Effector CD4-positive, alpha-beta T cell (primary cell): Measurements from ENCODE around the gene PLCG2.

Experiments used
- DNase-seq: peaks from one replicate; pipeline ENCODE4 v3.0.0-alpha.2; 2020

Gene PLCG2

DNA sequence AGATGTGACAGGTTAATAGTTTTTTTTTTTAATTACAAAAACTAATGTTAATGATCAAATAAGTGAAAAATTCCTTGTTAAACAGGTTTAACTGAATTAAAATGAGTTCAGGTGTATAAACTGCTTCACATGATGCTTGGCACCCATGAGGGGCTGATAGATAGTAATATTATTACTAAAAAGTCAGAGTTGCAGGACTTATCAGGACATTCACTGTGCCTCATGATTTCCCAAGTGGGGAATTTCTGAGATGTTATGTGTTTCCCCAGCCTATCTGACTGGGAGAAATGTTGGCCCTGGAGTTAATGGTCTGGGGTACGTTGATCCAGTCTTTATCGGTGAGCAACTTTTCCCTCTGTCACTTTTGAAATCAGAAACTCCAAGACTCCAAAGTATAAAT lies 102.1 kb downstream of the PLCG2 start:
- no peak for DNase-seq

- no peak for DNase-seq
These were observed 103.5 kb downstream of the PLCG2 start for GRCh38 chr16:81882559-81882958.

DNA sequence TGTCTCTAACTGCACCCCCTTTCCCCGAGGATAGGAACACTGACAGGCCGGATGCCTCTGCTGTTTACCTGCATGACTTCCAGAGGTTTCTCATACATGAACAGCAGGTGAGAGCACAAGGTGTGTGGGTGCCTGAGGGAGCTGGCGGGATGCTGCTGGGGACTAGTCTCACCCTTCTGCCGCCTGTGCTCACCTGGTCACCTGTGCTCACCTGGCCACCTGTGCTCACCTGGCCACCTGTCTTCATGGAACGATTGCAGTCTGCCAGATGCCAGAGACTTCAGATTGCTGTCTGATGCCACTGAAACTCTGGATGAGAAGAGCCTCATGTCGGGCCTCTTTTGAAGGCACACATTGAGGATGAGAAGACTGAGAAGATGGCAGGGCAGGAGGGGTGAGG lies 104.1 kb downstream of the PLCG2 start:
- no peak for DNase-seq

DNA sequence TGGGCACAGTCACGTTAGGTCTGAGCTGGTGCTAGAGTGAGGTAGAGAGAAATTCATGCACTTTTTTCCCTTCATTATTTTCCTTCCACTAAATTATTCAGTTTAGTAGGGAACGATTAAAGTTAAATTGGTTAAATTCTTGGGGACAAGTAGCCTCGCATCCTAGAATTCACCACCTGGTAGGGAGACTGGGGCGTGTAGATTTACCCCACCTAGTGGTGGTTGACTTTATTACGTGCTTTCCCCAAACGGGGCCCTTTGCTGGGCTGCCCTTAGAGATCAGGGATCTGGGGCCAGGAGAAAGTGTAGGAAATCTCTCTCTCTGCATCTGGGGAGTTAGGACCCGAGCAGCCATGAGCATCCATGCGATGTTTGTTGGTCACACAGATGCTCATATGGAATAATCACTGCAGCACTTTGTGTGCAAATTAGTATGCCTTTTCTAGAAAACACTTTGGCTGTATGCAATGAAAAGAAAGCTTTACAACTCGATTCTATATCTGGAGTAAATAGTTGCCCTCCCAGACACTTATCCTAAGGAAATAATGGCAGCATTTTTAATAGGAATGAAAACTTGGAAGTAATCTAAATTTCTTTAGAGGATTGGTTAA lies 107.0 kb downstream of the PLCG2 start:
- no peak for DNase-seq

DNA sequence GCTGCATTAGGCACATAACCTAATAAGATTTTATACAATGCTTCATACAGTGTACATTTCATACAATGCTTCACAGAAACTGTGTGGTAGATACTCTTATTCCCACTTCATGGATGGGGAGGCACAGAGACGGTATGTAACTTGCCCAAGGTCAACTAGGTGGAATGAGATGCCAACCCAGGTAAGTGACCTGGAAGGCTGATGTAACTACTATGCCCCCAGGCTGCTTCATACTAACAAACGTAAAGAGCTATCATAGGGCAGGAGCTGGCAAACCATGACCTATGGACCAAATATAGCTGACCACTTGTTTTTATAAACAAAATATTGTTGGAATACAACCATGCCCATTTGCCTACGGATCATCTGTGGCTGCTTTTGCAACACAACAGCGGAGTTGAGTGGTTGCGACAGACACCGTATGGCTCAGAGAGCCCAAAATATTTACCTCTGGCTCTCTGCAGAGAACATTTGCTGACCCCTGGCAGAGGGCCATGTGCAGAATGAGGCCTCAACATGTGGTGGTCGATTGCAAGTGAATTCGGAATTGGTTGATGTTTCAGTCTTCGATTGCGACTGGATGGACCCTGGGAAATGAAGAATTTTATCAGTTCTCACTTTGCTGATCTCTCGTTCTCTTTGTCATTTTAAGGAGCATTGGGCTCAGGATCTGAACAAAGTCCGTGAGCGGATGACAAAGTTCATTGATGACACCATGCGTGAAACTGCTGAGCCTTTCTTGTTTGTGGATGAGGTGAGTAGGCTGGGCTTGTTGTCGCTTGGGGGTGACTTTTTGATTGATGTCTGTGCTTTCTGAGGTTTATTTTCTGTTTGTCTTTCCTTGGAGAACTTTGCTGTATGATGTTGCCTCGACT lies 109.7 kb downstream of the PLCG2 start:
- DNase-seq = no peak

DNA sequence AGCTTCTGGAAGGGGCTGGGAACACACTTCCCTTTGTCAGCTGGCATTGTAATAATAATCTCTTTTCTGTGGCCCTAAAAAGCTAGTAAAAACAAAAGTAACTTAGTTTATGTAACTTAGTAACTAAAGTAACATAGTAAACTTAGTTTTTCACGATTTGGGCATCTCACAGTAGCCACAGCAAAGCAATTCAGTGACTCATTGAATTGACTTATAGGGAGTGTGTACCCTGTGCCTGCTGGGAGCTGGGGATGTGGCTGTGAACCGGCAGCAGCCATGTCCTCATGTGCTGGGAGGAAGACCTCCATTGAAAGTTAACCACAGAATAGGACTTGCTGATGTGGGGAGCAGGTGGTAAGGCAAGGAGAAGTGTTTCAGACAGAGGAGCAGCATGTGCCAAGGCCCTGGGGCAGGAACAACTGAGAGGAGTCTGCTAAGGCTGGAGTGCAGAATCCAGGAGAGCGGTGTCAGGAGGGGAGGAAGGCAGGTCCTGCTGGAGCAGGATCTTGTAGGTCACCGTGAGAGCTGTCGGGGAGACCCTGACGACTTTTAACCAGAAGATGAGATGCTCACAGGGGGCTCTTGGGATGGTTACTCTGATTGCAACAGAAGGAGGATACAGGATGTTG lies 112.8 kb downstream of the PLCG2 start:
- no peak for DNase-seq

DNA sequence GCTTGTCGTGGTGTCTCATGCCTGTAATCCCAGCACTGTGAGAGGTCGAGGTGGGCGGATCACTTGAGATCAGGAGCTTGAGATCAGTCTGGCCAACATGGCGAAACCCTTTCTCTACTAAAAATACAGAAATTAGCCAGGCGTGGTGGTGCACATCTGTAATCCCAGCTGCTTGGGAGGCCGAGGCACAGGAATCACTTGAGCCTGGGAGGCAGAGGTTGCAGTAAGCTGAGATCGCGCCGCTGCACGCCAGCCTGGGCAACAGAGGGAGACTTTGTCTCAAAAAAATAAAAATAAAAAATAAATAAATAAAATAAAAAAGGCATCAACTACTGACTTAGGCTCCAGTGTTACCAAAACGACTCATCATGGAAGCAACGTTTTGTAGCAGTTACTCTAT lies 115.5 kb downstream of the PLCG2 start:
- DNase-seq = no peak

GRCh38 chr16:81896902-81897301 lies 117.8 kb downstream of the PLCG2 start:
- no peak for DNase-seq

- no peak for DNase-seq
These were observed 120.5 kb downstream of the PLCG2 start for GRCh38 chr16:81899601-81900000.

GRCh38 chr16:81900014-81900413 lies 120.9 kb downstream of the PLCG2 start:
- no peak for DNase-seq

- DNase-seq = no peak
These were observed 121.4 kb downstream of the PLCG2 start for GRCh38 chr16:81900456-81900855.

DNA sequence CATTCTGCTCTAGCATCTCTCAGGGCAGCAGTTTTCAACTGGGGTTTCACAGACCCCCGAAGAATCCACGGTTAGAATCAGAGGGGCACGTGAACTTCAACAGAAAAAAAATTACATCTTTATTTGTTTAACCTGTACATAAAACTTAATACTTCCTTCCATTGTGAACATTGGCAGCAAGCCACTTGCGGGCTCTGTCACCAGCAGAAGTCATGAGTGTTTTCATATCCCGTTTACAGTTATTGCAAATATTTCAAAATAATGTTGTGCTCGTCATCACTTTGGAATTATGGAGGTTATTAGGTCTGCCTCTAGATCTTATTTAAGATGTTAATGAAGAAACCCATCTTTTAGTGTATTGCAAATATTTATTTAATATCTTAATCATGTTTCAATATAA lies 122.4 kb downstream of the PLCG2 start:
- no peak for DNase-seq

DNA sequence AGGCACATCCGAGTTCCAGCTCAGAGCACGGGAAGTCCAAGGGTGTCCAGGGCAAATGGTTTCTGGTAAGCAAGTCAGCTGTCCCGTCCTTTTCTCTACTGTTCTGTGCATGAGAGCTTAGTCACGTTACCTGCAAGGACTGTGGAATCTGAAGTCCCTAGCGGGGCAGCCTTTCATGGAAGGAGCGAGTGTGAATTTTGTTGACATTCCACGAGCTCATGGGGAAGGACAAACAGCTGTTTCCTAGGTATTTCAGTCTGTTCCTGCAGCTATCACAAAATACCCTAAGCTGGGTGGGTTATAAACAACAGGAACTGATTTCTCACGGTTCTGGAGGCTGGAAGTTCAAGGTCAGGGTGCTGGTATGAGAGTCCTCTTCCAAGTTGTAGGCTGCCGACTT lies 122.9 kb downstream of the PLCG2 start:
- no peak for DNase-seq

GRCh38 chr16:81904320-81904719 lies 125.2 kb downstream of the PLCG2 start:
- DNase-seq = no peak

GRCh38 chr16:81905277-81905676 lies 126.2 kb downstream of the PLCG2 start:
- DNase-seq = no peak

DNA sequence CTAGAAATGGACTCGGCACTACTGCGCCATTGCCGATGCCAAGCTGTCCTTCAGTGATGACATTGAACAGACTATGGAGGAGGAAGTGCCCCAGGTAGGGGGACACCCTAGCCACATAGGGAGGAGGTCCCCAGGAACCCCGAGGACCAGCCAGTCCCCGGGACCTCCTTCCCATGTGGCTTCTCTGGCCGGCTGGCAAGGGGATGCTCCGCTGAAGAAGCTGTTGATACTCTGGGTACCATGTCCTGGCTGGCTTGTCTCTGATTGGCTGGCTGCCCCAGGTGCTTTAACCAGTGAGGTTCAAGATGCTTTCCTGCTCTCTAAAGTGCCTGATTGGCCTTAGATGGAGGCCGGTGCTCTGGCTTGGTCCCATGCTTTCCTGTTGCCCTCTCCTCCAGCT lies 128.6 kb downstream of the PLCG2 start:
- no peak for DNase-seq

- no peak for DNase-seq
These were observed 129.6 kb downstream of the PLCG2 start for GRCh38 chr16:81908466-81909262.

DNA sequence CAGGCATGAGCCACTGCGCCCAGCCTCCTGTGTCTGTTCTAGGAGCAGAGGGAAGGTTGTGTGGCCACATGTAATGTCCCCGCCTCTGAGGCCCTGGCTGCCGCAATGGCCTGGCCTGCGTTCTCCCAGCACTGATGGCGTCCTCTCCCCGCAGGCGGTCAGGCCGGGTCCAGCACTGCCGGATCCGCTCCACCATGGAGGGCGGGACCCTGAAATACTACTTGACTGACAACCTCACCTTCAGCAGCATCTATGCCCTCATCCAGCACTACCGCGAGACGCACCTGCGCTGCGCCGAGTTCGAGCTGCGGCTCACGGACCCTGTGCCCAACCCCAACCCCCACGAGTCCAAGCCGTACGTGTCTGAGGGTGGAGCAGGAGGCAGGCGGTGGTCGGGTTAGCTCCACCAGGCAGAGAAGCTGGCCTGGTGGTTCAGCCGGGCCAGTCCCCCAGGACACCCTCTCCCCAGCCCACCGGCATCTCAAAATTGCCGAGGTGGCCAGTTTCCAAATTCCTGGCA lies 131.3 kb downstream of the PLCG2 start:
- no peak for DNase-seq

DNA sequence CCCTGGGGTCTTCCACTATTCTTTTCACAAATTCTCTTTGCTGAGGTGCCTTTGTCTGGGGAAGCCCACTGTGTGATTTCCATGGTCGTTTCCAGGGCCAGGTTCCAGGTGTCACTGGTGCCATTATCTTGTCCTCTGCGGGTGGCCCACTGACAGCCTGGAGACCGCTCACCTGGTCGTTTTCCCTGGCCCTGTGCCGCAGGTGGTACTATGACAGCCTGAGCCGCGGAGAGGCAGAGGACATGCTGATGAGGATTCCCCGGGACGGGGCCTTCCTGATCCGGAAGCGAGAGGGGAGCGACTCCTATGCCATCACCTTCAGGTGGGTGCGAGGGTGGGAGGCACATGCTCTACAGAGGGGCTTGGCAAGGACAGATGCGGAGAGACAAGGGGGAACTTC lies 133.3 kb downstream of the PLCG2 start:
- no peak for DNase-seq

- no peak for DNase-seq
These were observed 134.1 kb downstream of the PLCG2 start for GRCh38 chr16:81913222-81913621.

- no peak for DNase-seq
These were observed 138.3 kb downstream of the PLCG2 start for GRCh38 chr16:81917375-81917774.

DNA sequence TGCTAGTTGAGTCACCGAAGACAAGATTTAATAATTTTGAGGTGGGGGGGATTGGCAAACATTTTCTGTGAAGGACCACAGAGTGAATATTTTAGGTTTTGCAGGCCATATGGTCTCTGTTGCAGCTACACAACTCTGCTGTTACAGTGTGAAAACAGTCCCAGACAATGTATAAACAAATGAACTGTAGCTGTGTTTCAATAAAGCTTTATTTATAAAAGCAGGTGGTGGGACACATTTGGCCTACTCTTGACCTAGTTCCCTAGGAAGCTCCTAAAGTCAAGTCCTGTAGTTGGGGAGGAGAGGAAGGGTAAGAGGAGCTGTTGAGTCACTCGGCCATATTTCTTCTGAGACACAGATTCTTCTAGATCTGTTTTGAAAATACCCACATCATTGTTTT lies 139.8 kb downstream of the PLCG2 start:
- DNase-seq = no peak

- DNase-seq = no peak
These were observed 141.4 kb downstream of the PLCG2 start for GRCh38 chr16:81920498-81920897.
